ENCODE measurements around the gene SAP30L.
A peak's percentile ranks its signal among the peaks of the same experiment; 100 is the strongest.

Gene SAP30L

GRCh38 chr5:154445422-154446194, at the start of gene SAP30L:
Gene SAP30L, plus strand, starts transcription at chr5:154445997. Its CDS starts 608 bp downstream, at chr5:154446605.
- DNase-seq, result peak; percentile 68

GRCh38 chr5:154396128-154396527, 49.7 kb upstream of the SAP30L start:
- no peak for DNase-seq

- DNase-seq, result peak; percentile 69
These were observed 48.0 kb upstream of the SAP30L start for GRCh38 chr5:154397652-154398406.

- DNase-seq, result no peak
These were observed 45.1 kb upstream of the SAP30L start for GRCh38 chr5:154400678-154401077.

GRCh38 chr5:154401355-154401754, 44.4 kb upstream of the SAP30L start:
- no peak for DNase-seq

GRCh38 chr5:154401931-154402330, 43.9 kb upstream of the SAP30L start:
- DNase-seq, result no peak

- DNase-seq, result no peak
These were observed 43.2 kb upstream of the SAP30L start for GRCh38 chr5:154402611-154403010.

GRCh38 chr5:154403234-154403633, 42.6 kb upstream of the SAP30L start:
- no peak for DNase-seq

- no peak for DNase-seq
These were observed 41.9 kb upstream of the SAP30L start for GRCh38 chr5:154403776-154404387.

- DNase-seq, result peak; percentile 37
These were observed 40.6 kb upstream of the SAP30L start for GRCh38 chr5:154405078-154405792.

- DNase-seq, result no peak
These were observed 39.6 kb upstream of the SAP30L start for GRCh38 chr5:154406231-154406630.

- no peak for DNase-seq
These were observed 39.0 kb upstream of the SAP30L start for GRCh38 chr5:154406826-154407225.

- DNase-seq, result no peak
These were observed 37.0 kb upstream of the SAP30L start for GRCh38 chr5:154408811-154409210.

GRCh38 chr5:154409230-154409840, 36.5 kb upstream of the SAP30L start:
- no peak for DNase-seq

- no peak for DNase-seq
These were observed 35.8 kb upstream of the SAP30L start for GRCh38 chr5:154410008-154410407.

GRCh38 chr5:154410786-154411185, 35.0 kb upstream of the SAP30L start:
- DNase-seq, result no peak

GRCh38 chr5:154411338-154411737, 34.5 kb upstream of the SAP30L start:
- DNase-seq, result no peak

- no peak for DNase-seq
These were observed 33.5 kb upstream of the SAP30L start for GRCh38 chr5:154412316-154412715.

- no peak for DNase-seq
These were observed 32.9 kb upstream of the SAP30L start for GRCh38 chr5:154412925-154413324.

GRCh38 chr5:154415114-154415513, 30.7 kb upstream of the SAP30L start:
- DNase-seq, result no peak

GRCh38 chr5:154418344-154418820, 27.4 kb upstream of the SAP30L start:
- peak; percentile 88 for DNase-seq

- DNase-seq, result no peak
These were observed 26.6 kb upstream of the SAP30L start for GRCh38 chr5:154419236-154419635.

- DNase-seq, result no peak
These were observed 23.9 kb upstream of the SAP30L start for GRCh38 chr5:154421868-154422267.

Data from NCI-H1105 treated with DMSO at 0.1 percent for 48 hours (cell line).